ENCODE data around the gene B3GNT2. TPM values are rescaled to one million over a fixed set of nuclear protein-coding genes. Genes with fewer than 3 reads are reported as not detected.

Gene B3GNT2
- total RNA-seq, 2 experiments from 2014 or later = 28.6 to 31.7 TPM

DNA sequence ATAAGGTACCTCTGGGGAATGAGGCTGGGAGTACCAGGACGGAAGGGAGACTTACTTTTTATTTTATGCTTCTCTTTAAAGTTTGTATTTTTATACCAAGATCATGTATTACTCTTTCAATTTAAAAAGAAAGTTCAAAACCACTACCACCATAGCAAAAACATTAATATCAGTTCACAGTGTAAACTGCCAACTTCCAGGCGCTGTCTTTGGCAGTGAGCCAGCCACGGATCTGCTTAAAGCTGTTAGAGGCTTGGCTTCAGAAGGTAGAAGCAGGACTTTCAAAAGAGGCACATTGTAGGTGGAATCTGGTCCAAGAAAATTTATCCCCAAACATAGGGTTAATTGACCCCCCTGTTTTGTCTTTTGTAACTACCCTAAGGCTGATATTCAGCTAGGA lies 74.8 kb downstream of the B3GNT2 start:
- DNase-seq (no peak), ATAC-seq (no peak)
- no peaks in the 10 kb centered on the region for H3K36me3 Mint-ChIP-seq (ENCODE audit: low read depth)
- H3K27me3 Mint-ChIP-seq = no peaks in the 10 kb centered on the region
- ChIA-PET POLR2A (no interaction called here), CTCF (no interaction called here)
- peaks cover 7% of the 10 kb centered on the region for H3K9me3 Mint-ChIP-seq (ENCODE audit: low read depth)
- peaks cover 2% of the 10 kb centered on the region for H3K4me1 Mint-ChIP-seq
- no peak overlapping the region for H3K27ac Mint-ChIP-seq
- H3K4me3 Mint-ChIP-seq = no peak overlapping the region
- intact Hi-C loops (cut with DNase I, micrococcal nuclease) = no loop called here

Small RNA genes lying within 50 kb of the gene (microRNA-seq; reads per million reads assigned to microRNA genes)
- gene MIR5192 (ENCODE audit: borderline replicate concordance) = not detected
